AG04449 (cell line): ENCODE data around the gene FAM131C.

ENCODE experiments used
- CTCF ChIA-PET: fragments of 350-600 bp; formaldehyde crosslinking; extraction: SDS; loops from one replicate; lab custom pipeline; 2021; ENCODE audit warnings: antibody characterized with exemption; lab: Yijun Ruan, JAX
- POLR2A ChIA-PET: fragments of 400-600, 350-600 bp; formaldehyde crosslinking; extraction: SDS; loops from one replicate; lab custom pipeline; 2020; ENCODE audit warnings: antibody characterized with exemption, inconsistent platforms; lab: Yijun Ruan, JAX
- DNase-seq: peaks from one replicate; pipeline ENCODE4 v3.0.0-alpha.2; 2010; ENCODE audit warnings: low read depth, low spot score
- H3K4me3 ChIP-seq: 2 replicates; pipeline ENCODE4 v1.5.1; 2011; ENCODE audit warnings: low read depth, mild to moderate bottlenecking, control low read depth, low read length
- CTCF ChIP-seq: IDR thresholded peaks from one replicate; pipeline ENCODE4 v1.5.1; 2011; ENCODE audit warnings: mild to moderate bottlenecking, moderate library complexity, low read length, control low read depth, inconsistent platforms; ENCODE audit not compliant: insufficient read depth; ENCODE audit errors: missing control alignments

The FAM131C gene

GRCh38 chr1:16009030-16009460 is 64.4 kb downstream of the FAM131C start:
- CTCF ChIA-PET, result interaction anchor here (0.6 to 11.1 kb wide), 30 partner anchors 11 to 355 kb away, joined by 3 to 141 read pairs (median 7); partner anchors contain the start of genes CLCNKA, FAM131C, HSPB7 and ZBTB17
- H3K4me3 ChIP-seq, result no peak overlapping the region
- no peak for DNase-seq
- TF ChIP-seq CTCF, result peak; percentile 92
- POLR2A ChIA-PET, result no interaction called here
